ENCODE data around the gene CORO1C.
"Not testable (repeated sequence)": the region's sequence is repeated elsewhere in the genome, so short reads cannot be mapped to it uniquely, and the experiment has no call there.

Gene CORO1C

DNA sequence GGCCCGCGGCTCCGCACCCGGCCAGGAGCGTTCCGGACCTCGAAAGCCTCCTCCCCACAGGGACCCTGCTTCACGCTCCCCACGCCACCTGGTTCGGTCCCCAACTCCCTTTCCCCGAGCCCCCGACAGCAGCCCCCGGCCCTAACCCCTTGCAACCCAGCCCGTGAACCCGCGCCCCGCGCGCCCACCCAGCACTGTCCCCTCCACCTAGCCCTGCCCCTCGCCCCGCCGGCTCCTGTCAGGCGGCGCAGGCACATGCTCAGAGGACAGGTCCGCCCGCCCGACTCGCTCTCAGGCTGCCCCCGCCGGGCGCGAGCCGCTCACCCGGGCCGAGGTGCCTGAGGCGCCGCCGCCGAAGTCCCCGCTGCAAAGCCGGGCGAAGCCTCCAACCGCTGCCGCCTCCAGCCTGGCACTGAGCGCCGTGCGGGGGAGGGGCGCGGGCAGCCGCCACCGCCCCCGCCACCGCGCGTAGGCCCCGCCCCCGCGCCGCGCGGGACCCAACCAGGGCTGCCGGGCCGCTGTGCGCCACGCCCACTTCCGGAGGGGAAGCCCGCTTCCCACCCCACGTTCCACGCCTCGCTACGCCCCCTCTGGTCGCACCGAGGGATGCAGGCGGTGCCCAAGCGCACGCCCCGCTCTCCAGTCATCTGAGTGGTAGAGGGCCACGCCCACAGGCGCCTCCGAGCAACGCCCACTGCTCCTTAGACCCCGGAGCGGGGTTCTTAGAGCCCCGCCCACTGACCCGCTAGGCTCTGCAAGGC, at the start of gene CORO1C:
TSS of gene CORO1C (minus strand) at position 414 of the 761 bp plus-strand sequence. CDS start 30,200 bp downstream, outside the sequence.
- DNase-seq: peak; percentile 90 to 96

DNA sequence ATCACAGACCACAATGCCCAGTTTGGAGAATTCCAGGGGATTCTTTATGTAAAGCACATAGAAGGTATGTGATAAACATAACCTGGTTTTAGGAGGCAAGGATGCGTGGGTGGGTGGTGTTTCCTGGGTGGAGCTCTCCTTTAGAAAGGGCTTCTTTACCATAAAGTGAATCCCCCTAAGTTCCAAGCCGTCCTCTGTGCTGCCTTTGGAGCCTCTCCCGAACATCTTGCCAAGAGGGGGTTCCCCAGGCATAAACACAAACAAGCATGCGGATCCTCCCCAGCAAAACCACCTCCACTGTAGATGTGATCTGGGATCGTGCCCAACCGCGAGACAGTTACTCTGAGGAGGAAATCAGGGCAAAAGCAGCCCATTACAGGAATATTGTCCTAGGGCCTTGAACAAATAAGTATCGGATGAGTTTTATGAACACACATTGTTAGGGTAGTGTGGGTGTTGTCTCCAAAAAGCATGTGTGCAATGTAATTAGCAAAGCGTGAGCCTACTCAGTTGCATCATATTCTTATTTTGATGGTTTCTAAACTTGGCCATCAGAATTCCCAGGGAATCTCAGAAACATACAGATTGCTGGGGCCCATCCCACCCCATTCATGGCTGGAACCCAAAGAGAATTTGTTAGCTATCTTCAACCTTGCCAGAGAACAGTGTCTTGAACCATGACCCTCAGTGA, 48.8 kb upstream of the CORO1C start:
- DNase-seq: no peak

DNA sequence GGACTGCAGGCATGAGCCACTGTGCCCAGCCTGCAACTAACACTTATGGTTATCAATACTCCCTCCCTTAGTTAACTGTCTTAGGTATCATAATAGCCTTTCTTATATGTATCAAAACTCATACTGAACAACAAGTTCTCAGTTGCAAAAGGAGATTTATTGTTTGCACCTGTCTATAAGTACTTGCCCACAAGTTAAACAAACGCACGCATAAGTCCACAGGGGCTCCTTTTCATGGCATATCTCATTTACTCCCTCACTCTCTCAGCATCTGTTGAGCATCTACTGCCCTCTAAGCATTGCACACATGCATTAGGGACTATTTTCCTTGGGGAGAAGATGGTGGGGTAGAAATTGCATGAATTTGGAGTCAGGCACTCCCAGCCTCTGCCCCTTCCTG, 46.7 kb upstream of the CORO1C start:
- DNase-seq: no peak

DNA sequence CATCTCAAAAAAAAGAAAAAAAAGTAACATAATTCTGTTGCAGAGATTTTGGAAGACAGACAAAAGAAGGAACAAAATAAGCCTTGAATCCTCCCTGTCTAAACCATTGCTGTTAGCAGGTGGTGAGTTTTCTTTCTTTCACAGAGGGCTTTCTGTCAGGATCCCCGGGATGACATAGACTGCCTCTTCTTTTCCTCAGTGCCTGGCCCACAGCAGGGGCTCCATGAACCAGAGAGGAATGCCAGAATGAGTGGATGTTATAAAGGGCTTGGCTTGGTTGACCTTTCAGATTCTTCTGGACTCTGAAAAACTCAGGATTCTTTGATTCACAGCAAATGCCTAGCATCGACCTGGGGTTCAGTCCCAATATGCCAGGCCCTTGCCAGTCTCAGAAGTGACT, 45.8 kb upstream of the CORO1C start:
- DNase-seq: no peak

DNA sequence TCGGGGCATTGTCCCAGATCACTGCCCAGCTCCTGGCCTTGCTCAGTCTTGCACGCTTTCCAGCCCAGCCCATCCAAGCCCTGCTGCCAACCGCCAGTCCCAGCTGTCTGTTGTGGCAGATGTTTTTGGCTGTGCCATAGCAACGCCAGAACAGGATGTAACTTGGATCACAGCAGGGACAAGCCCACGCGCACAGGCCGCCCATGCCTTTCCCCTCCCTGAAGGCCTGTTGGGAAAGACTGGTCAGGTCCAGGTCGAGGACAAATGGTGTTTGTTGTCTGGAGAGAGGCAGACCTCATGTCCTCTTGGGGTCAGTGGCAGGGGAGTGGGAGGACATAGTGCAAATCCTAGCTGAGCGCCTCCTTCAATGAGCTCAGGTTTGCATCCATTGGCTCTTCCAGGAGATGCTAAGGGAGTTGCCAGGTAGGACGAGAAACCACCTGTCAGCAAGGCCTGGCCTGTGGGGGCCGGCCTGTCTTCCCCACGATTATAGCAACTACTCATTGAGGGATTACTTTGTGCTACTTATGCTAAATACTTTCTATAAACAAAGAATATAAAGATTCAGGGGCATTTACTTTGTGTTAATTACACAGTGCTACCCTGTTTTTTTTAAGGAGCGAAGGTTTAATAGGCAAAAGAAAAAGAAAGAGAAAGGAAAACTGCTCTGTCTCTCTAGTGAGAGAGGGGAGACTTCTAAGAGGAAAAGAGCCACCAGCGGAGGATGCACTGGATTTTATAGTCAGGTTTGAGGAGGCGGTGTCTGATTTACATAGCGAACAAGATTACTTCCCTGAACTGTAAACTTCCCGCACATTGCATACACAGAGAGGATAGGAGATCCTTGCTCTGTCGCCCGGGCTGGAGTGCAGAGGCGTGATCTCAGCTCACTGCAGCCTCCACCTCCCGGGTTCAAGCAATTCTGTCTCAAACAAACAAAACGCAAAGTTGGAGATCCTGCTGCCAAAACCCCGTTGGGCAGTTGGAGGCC, 42.8 kb upstream of the CORO1C start:
- no peak for DNase-seq

DNA sequence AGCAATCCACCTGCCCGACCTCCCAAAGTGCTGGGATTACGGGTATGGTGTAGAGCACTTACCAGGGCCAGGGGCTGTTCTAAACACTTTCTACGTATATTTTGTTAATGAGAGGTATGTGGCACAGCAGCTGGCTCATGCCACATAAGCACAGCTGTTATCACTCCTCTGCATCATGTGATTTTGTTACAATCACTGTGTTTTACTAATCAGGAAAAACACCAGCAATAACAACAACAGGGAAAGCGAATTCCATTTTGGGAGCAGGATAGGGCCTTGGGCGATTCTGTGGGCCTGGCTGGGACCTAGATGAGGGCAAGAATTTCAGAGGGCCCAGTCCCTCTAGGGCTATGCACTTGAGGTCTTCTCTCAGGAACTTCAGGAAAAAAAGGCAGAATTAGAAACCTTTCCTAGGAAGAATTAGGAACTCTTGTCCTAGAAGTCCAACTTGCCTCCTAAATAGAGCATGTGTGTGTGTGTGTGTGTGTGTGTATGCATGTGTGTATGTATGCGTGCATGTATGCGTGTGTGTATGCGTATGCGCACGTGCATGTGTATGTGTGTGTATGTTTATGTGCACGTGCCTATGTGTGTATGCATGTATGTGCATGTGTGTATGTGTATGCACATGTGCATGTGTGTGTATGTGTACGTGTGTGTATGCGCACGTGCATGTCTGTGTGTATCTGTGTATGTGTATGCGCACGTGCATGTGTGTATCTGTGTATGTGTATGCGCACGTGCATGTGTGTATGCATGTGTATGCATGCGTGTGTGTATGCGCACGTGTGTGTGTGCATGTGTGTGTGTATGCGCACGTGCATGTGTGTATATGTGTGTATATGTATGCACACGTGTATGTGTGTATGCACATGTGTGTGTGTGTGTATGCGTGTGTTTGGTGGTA, 41.8 kb upstream of the CORO1C start:
- no peak for DNase-seq

DNA sequence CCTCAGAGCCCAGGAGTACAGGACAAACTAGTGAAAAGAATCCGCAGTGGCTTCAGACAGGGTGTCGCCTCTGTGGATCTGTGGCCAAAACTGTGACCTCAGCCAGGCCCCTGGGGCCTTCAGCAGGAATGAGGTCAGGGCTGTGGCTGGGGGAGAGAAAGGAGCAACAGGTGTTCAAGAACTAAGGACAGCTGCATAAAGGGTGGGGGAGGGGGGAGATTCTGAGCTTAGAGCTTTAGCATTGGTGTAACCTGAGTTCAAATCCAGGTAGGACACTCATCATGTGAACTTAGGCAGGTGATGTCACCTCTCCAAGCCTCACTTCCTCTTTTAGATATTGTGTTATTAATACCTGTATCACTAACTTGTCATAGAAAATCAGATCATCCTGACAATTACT, 40.9 kb upstream of the CORO1C start:
- no peak for DNase-seq

DNA sequence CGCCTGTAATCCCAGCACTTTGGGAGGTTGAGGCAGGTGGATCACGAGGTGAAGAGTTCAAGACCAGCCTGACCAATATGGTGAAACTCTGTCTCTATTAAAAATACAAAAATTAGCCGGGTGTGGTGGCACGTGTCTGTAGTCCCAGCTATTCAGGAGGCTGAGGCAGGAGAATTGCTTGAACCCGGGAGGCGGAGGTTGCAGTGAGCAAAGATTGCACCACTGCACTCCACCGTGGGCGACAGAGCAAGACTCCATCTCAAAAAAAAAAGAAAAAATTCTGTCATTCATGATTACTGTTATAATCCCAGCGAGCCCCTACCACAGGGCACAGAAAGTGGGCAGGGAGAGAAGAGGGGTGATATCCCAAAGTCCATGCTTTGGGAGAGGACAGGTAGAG, 40.5 kb upstream of the CORO1C start:
- not testable (repeated sequence) for DNase-seq

DNA sequence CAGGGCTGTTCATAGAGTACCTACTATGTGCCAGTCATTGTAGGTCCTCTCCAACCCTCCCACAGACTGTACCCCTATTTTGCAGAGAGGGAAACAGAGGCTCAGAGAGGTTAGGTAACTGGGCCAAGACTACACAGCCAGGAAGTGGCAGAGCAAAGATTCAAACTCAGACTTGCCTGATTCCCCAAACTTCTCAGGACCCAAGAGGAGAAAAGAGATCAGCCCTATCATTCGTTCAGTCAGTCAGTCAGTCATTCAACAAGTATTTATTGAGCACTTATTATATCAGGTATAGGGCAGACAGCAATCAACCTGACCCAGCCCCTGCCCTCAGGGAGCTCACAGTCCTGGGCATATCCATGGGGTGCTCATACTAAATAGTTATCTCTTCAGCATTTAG, 39.6 kb upstream of the CORO1C start:
- no peak for DNase-seq

DNA sequence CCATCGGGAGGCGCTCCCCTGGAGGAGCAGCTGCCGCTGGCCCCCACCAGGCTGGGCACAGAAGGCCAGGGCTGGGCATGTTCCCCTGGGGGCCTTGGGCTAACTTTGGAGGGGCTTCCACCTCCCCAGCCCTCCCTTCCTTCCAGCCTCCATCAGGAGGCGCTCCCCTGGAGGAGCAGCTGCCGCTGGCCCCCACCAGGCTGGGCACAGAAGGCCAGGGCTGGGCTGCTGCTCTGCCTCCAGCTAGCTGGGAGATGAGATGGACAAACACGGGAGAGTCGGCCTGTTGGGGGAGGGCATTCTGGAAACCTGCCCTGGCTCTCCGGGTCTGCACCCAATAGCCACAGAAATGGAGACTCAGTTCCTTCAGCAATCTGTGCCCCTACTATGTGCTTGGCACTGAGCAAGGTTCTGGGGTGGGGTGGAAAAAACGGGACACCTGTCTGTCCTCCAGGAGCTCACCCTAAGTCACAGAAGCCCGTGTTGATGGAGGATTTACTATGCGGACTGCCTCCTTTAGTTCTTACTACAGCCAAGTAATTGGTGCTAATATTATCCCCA, 39.0 kb upstream of the CORO1C start:
- no peak for DNase-seq

DNA sequence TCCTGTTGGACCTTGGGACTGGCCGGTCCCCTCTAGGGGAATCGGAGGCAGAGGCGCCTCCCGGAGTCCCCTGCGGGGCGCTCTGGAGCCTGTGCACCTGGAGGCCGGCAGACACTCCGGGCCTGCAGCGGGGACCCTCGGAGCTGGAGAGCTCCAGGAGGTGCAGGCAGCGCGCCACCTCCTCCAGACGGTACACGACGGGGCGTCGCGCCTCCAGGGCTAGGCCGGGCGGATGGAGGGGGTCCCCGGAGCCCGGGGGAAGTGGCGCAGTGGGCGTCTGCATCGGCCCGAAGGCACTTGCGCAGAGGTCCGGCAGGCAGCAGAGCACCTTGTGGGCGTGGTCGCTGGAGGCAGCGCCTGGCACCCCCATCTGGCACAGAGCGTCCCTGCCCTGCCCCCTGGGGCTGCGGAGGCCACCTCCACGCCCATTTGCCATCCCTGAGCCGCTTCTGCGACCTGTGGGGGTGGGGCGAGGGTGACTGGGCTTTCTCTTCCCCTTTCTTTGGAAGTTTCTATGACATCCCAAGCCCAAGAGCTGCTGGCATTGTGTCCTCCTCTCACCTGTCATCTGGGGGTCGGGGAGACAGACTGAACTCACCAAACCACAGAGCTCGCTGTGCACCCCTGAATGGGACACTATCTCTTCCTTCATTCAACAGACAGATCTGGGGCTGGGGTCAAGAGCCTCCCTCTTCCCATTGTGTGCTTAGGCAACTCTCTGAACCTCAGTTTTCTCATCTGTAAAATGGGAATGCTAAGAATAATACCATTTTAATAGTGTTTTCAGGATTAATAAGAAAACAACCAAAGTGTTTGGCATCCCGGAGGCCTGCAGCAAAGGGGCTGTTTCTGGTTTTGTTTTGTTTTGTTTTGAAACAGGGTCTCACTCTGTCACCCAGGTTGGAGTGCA, 37.5 kb upstream of the CORO1C start:
- peak in 1 of 2 donors; percentile 17 for DNase-seq

DNA sequence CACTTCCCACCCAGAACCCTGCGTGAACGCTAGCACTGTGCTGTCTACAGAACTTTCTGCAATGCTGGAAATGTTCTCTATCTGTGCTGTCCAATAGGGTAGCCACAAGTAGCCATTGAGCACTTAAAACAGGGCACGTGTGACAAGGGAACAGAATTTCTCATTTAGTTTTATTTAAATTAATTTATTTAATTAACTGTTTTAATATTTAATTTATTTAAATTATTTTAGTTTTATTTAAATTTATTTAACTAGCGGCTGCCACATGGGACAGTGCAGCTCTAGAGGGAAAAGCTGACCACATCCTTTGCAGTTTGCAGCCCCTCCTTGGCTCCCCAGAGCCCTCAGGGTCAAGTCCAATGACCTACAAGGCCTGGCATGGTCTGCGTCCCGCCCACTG, 35.0 kb upstream of the CORO1C start:
- no peak for DNase-seq

DNA sequence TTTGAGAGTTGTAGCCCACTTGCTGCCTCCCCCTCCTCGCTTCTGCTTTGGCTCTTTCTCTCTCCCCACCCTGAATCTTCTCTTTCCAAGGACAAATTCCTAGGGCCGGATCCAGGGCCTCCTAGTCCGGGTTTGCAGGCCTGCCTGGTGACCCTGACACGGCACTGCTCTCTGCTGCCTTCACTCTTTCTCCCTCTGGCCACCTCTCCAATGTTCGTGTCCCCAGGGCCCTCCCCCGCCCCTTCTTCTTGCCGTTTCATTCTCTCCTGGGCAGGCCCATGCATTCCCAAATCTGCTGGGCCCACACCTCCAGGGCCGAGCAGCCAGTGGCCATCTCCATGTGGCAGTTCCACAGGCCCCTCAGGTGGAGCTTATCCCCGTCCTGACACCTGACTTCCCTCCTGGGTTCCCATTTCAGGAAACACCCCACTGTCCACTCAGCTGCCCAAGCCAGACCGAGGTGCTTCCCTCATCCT, 34.0 kb upstream of the CORO1C start:
- no peak for DNase-seq

DNA sequence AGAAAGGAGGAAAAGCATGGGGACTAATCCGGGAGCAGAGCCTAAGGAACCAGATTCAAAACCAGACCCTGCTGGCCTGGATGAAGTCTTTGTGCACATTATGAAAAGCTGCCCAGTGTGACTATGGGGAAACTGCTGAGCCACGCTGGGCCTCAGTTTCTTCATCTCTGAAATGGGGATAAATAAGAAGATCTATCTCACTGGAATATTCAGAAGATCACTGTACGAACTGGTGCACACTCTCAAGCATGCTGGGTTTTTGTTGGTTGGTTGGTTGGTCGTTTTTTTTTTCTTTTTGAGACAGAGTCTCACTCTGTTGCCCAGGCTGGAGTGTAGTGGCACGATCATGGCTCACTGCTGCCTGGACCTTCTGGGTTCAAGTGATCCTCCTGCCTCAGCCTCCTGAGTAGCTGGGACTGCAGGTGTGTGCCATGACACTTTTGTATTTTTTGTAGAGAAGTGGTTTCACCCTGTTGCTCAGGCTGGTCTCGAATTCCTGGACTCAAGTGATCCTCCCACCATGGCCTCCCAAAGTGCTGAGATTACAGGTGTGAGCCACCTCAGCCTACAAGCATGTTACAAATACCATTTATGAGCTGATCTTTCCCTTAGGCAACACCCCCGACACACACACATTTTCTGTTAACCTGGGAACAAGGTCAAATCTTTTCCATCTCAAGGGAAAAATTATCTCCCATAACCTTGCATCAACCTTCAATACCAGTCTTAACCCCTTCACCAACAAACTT, 33.4 kb upstream of the CORO1C start:
- no peak for DNase-seq

DNA sequence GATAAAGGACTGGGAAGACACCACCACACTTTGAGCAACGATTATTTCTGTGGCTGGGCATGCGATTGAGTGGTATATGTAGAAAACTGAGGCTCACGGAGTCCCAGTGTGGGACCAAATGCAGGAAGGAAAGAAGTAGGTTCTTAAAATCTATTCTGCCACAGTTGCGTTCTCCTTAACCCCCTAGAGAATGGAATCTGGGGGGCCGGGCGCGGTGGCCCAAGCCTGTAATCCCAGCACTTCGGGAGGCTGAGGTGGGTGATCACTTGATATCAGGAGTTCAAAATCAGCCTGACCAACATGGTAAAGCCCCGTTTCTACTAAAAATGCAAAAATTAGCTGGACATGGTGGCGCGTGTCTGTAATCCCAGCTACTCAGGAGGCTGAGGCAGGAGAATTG, 29.9 kb upstream of the CORO1C start:
- DNase-seq: no peak

DNA sequence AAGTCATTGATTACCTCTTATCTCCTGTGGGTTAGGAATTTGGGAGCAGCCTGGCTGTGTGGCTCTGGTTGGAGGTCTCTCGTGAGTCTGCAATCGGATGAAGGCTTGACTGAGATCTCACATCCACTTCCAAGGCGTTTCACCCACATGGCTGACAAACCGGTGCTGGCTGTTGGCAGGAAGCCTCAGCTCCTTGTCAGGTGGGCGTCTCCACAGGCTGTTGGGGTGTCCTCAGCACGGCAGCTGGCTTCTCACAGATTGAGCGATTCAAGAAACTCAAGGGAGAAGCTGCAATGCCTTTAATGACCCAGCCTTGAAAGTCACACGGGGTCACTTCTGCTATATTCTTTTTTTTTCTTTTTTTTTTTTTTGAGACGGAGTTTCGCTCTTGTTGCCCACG, 28.6 kb upstream of the CORO1C start:
- DNase-seq: no peak

DNA sequence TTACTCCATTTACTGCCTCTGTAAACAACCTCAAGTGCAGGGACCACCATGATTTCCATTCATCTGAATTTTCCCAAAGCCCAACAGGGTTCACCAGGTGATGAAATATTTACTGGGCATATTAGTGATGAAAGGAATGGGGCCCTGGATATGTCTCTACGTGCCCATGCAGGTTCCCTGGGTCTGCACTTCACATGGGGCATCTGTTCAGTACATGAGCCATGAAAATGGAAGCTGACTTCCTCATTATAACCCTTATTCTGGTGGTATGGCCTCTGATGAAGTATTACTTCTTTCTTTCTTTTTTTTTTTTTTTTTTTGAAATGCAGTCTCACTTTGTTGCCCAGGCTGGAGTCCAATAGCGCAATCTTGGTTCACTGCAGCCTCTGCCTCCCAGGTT, 26.5 kb upstream of the CORO1C start:
- DNase-seq: no peak

DNA sequence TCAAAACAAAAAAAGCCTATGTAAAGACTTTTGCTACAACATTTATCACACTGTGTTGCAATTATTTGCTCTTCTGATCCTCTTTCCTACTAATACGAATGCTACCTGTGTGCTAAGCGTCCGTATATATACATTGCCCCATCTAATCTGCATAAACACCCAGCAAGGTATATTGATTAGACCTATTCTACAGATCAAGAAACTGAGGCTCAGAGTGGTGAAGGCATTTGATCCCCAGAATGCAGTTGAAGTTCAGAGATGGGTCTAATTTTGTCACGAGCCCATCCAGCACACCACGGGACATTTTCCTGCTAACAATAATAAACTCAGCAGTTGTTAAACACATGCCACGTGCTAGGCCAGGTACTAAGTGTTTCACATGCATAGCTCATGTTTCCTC, 25.1 kb upstream of the CORO1C start:
- DNase-seq: no peak

DNA sequence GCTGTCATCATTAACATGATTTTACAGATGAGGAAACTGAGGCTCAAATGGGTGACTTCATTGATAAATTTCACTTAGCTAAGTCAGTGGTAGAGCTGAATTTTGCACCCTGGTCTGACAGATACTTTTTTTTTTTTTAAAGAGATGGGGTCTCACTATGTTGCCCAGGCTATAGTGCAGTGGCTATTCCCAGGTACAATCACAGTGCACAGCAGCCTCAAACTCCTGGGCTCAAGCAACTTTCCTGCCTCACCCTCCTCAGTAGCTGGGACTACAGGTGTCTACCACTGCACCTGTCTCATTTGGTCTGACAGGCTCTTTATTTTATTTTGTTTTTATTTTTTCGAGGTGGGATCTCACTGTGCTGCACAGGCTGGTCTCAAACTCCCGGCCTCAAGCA, 24.2 kb upstream of the CORO1C start:
- no peak for DNase-seq

DNA sequence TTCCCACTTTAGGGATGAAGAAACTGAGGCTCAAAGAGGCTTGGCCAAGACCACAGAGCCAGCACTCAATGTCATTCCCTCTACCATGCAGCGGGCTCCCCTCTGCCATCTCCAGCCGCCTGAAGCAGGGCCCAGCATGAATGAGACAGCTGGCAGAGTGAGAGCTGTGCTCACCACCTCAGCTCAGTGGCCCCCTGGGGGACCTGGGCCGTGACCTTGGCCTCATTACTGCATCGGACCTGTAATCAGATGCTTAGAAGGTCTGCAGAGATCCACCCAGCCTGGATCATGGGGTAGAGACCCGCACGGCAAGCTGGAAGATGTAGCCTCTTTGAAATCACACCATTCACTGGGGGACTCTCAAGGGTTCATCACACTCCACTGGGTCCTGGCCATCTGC, 22.7 kb upstream of the CORO1C start:
- no peak for DNase-seq

Data from stimulated activated CD4-positive, alpha-beta T cell treated with anti-CD3 and anti-CD28 coated beads, Interleukin-2, amount 100 ng/mL, for 24 hours (primary cell).